Trophoblast cell (in vitro differentiated cells and primary cell): Measurements from ENCODE around the gene FAM81B.

Source experiments
- DNase-seq, 2 donors: peaks; one replicate each; pipeline ENCODE4 v3.0.0-alpha.2; 2016
- H2AFZ ChIP-seq: 2 replicates; pipeline ENCODE4 v1.6.1; 2013; ENCODE audit warnings: low read length, moderate library complexity, mild to moderate bottlenecking; ENCODE audit not compliant: insufficient read depth, poor library complexity
- H2AK5ac ChIP-seq: 2 replicates; pipeline ENCODE4 v1.6.1; 2013; ENCODE audit warnings: mild to moderate bottlenecking, low read length
- H2BK120ac ChIP-seq: 2 replicates; pipeline ENCODE4 v1.6.1; 2013; ENCODE audit warnings: low read length, mild to moderate bottlenecking, moderate library complexity; ENCODE audit not compliant: insufficient read depth, poor library complexity
- H2BK12ac ChIP-seq: 2 replicates; pipeline ENCODE4 v1.6.1; 2013; ENCODE audit warnings: mild to moderate bottlenecking, low read length, moderate library complexity
- H2BK5ac ChIP-seq: 2 replicates; pipeline ENCODE4 v1.6.1; 2013; ENCODE audit warnings: low read length, low read depth, moderate library complexity, mild to moderate bottlenecking; ENCODE audit not compliant: poor library complexity
- H3K14ac ChIP-seq: 2 replicates; pipeline ENCODE4 v1.6.1; 2013; ENCODE audit warnings: mild to moderate bottlenecking, low read length
- H3K18ac ChIP-seq: 2 replicates; pipeline ENCODE4 v1.6.1; 2013; ENCODE audit warnings: mild to moderate bottlenecking, low read length
- H3K23ac ChIP-seq: 2 replicates; pipeline ENCODE4 v1.6.1; 2013; ENCODE audit warnings: low read length
- H3K27ac ChIP-seq: 2 replicates; pipeline ENCODE4 v1.5.1; 2013; ENCODE audit warnings: low read depth, mild to moderate bottlenecking, inconsistent platforms, low read length, moderate library complexity
- H3K27me3 ChIP-seq: 2 replicates; pipeline ENCODE4 v1.6.1; 2013; ENCODE audit warnings: inconsistent platforms, mild to moderate bottlenecking, low read length, moderate library complexity; ENCODE audit not compliant: insufficient read depth
- H3K36me3 ChIP-seq, 2 experiments: 1 replicate in 1 of 2; 2 replicates in 1 of 2; pipeline ENCODE4 v1.6.1; 2013; ENCODE audit warnings: low read length in 2 of 2, mild to moderate bottlenecking in 2 of 2, moderate library complexity in 1 of 2; ENCODE audit not compliant: insufficient read depth in 2 of 2, control insufficient read depth in 1 of 2
- H3K4ac ChIP-seq: 2 replicates; pipeline ENCODE4 v1.6.1; 2013; ENCODE audit warnings: low read depth, mild to moderate bottlenecking, low read length, moderate library complexity
- H3K4me1 ChIP-seq, 2 experiments: 1 replicate in 1 of 2; 2 replicates in 1 of 2; pipeline ENCODE4 v1.6.1; 2013; ENCODE audit warnings: low read length in 2 of 2, mild to moderate bottlenecking in 2 of 2, moderate library complexity in 1 of 2; ENCODE audit not compliant: insufficient read depth in 2 of 2, control insufficient read depth in 1 of 2
- H3K4me2 ChIP-seq: 2 replicates; pipeline ENCODE4 v1.6.1; 2013; ENCODE audit warnings: inconsistent platforms, mild to moderate bottlenecking, low read length, moderate library complexity
- H3K4me3 ChIP-seq: 2 replicates; pipeline ENCODE4 v1.5.1; 2013; ENCODE audit warnings: mild to moderate bottlenecking, low read depth, low read length, inconsistent platforms
- H3K79me1 ChIP-seq: one replicate; pipeline ENCODE4 v1.6.1; 2013; ENCODE audit warnings: low read length
- H3K79me2 ChIP-seq: 2 replicates; pipeline ENCODE4 v1.6.1; 2013; ENCODE audit warnings: low read length, mild to moderate bottlenecking; ENCODE audit not compliant: control insufficient read depth, insufficient read depth, poor library complexity
- H3K9ac ChIP-seq: 2 replicates; pipeline ENCODE4 v1.6.1; 2013; ENCODE audit warnings: mild to moderate bottlenecking, low read length
- H3K9me3 ChIP-seq: 2 replicates; pipeline ENCODE4 v1.6.1; 2013; ENCODE audit warnings: low read depth, mild to moderate bottlenecking, control low read depth, inconsistent platforms, low read length; ENCODE audit not compliant: insufficient read depth
- H4K12ac ChIP-seq: 2 replicates; pipeline ENCODE4 v1.6.1; 2013; ENCODE audit warnings: low read depth, mild to moderate bottlenecking, low read length, moderate library complexity
- H4K8ac ChIP-seq: 2 replicates; pipeline ENCODE4 v1.6.1; 2013; ENCODE audit warnings: low read depth, mild to moderate bottlenecking, low read length, moderate library complexity
- H4K91ac ChIP-seq: one replicate; pipeline ENCODE4 v1.6.1; 2013; ENCODE audit warnings: low read depth, mild to moderate bottlenecking, low read length, moderate library complexity
- WGBS: extraction: QIAGEN DNeasy Blood & Tissue Kit; methylation state at CpG from one replicate; pipeline ENCODE4 v1.1.7; 2013; ENCODE audit warnings: missing lambda C conversion rate; ENCODE audit not compliant: insufficient read length, insufficient coverage; ENCODE audit errors: extremely low coverage; 5-methylcytosine and 5-hydroxymethylcytosine counted together

The FAM81B gene

GRCh38 chr5:95448789-95449188 is 57.6 kb downstream of the FAM81B start:
- H3K4ac ChIP-seq, result no peak overlapping the region

GRCh38 chr5:95449460-95449859 is 58.3 kb downstream of the FAM81B start:
- H3K36me3 ChIP-seq, result no peaks in the 10 kb centered on the region
- no peak overlapping the region for H3K4me3 ChIP-seq
- H3K27me3 ChIP-seq, result no peaks in the 10 kb centered on the region
- H3K18ac ChIP-seq, result no peak overlapping the region
- no peak overlapping the region for H3K4me2 ChIP-seq
- H3K4ac ChIP-seq, result no peak overlapping the region
- no peaks in the 10 kb centered on the region for H3K9me3 ChIP-seq
- H2BK12ac ChIP-seq, result no peak overlapping the region
- H4K8ac ChIP-seq, result no peak overlapping the region
- H3K79me1 ChIP-seq, result peaks cover 10% of the 10 kb centered on the region
- H4K12ac ChIP-seq, result no peak overlapping the region
- no CpG with 5 or more reads among the region's 2 CpGs for WGBS
- H3K9ac ChIP-seq, result no peak overlapping the region
- no peak for DNase-seq
- H3K27ac ChIP-seq, result no peak overlapping the region
- H3K23ac ChIP-seq, result no peak overlapping the region
- no peak overlapping the region for H2AFZ ChIP-seq
- H2AK5ac ChIP-seq, result no peak overlapping the region
- H3K79me2 ChIP-seq, result no peaks in the 10 kb centered on the region
- H3K14ac ChIP-seq, result no peak overlapping the region
- no peak overlapping the region for H2BK120ac ChIP-seq
- H2BK5ac ChIP-seq, result no peak overlapping the region
- H3K4me1 ChIP-seq, result peaks cover 12 to 13% of the 10 kb centered on the region in 2 experiments
- no peak overlapping the region for H4K91ac ChIP-seq

More at GRCh38 chr5:95448789-95449188, 57.6 kb downstream of the FAM81B start:
- Histone ChIP-seq H4K8ac (no peak overlapping the region), H3K36me3 (no peaks in the 10 kb centered on the region), H4K12ac (no peak overlapping the region), H2BK12ac (no peak overlapping the region), H3K4me1 (peaks cover 12 to 13% of the 10 kb centered on the region in 2 experiments), H2BK5ac (no peak overlapping the region), H3K9ac (no peak overlapping the region), H3K79me2 (no peaks in the 10 kb centered on the region), H2BK120ac (no peak overlapping the region), H3K9me3 (no peaks in the 10 kb centered on the region), H3K14ac (no peak overlapping the region), H2AFZ (no peak overlapping the region), H4K91ac (no peak overlapping the region), H3K18ac (no peak overlapping the region), H3K27ac (no peak overlapping the region), H2AK5ac (no peak overlapping the region), H3K27me3 (no peaks in the 10 kb centered on the region), H3K79me1 (peaks cover 10% of the 10 kb centered on the region), H3K4me3 (no peak overlapping the region), H3K4me2 (no peak overlapping the region), H3K23ac (no peak overlapping the region)
- no peak for DNase-seq

GRCh38 chr5:95454536-95454935 is 63.4 kb downstream of the FAM81B start:
- WGBS, result no CpG with 5 or more reads among the region's 2 CpGs

GRCh38 chr5:95460665-95461064 is 69.5 kb downstream of the FAM81B start:
- Histone ChIP-seq H3K4me3 (no peak overlapping the region), H4K8ac (no peak overlapping the region), H3K4ac (no peak overlapping the region), H3K14ac (no peak overlapping the region), H3K9me3 (no peaks in the 10 kb centered on the region), H2BK5ac (no peak overlapping the region), H3K27me3 (no peaks in the 10 kb centered on the region), H4K91ac (no peak overlapping the region), H3K79me1 (no peaks in the 10 kb centered on the region), H3K9ac (no peak overlapping the region), H3K18ac (no peak overlapping the region), H4K12ac (no peak overlapping the region), H2AFZ (no peak overlapping the region), H2BK12ac (no peak overlapping the region), H3K36me3 (peaks cover 2% of the 10 kb centered on the region in 2 experiments), H3K23ac (no peak overlapping the region), H3K4me2 (no peak overlapping the region), H3K4me1 (no peaks in the 10 kb centered on the region), H2AK5ac (no peak overlapping the region), H3K27ac (no peak overlapping the region), H3K79me2 (no peaks in the 10 kb centered on the region), H2BK120ac (no peak overlapping the region)
- DNase-seq, result no peak
- no CpG with 5 or more reads among the region's 2 CpGs for WGBS

More at GRCh38 chr5:95454536-95454935, 63.4 kb downstream of the FAM81B start:
- H3K4me2 ChIP-seq, result no peak overlapping the region
- no peaks in the 10 kb centered on the region for H3K9me3 ChIP-seq
- H3K79me1 ChIP-seq, result no peaks in the 10 kb centered on the region
- H3K14ac ChIP-seq, result no peak overlapping the region
- H2AK5ac ChIP-seq, result no peak overlapping the region
- H3K18ac ChIP-seq, result no peak overlapping the region
- no peak overlapping the region for H2BK12ac ChIP-seq
- no peak overlapping the region for H4K12ac ChIP-seq
- H2BK5ac ChIP-seq, result no peak overlapping the region
- H2BK120ac ChIP-seq, result no peak overlapping the region
- no peak overlapping the region for H3K4ac ChIP-seq
- H3K36me3 ChIP-seq, result no peaks in the 10 kb centered on the region
- no peak overlapping the region for H3K27ac ChIP-seq
- H3K27me3 ChIP-seq, result no peaks in the 10 kb centered on the region
- no peak overlapping the region for H4K8ac ChIP-seq
- no peaks in the 10 kb centered on the region for H3K4me1 ChIP-seq
- DNase-seq, result no peak
- no peak overlapping the region for H3K9ac ChIP-seq
- H3K23ac ChIP-seq, result no peak overlapping the region
- H2AFZ ChIP-seq, result no peak overlapping the region
- no peak overlapping the region for H4K91ac ChIP-seq
- no peak overlapping the region for H3K4me3 ChIP-seq
- no peaks in the 10 kb centered on the region for H3K79me2 ChIP-seq
